ENCODE measurements around the gene MAGI1. TPM values are rescaled to one million over a fixed set of nuclear protein-coding genes. Genes with fewer than 3 reads are reported as not detected.
"Not testable (repeated sequence)": the region's sequence is repeated elsewhere in the genome, so short reads cannot be mapped to it uniquely, and the experiment has no call there.

MAGI1 gene
- total RNA-seq, 2 experiments from 2014 or later, result 0.04 TPM; not detected in 1

GRCh38 chr3:65907232-65908130 is 131.2 kb downstream of the MAGI1 start:
- ChIA-PET POLR2A (no interaction called here), CTCF (no interaction called here)
- Mint-ChIP-seq H3K36me3 (ENCODE audit: low read depth) (no peaks in the 10 kb centered on the region), H3K27ac (no peak overlapping the region), H3K4me3 (no peak overlapping the region), H3K9me3 (no peaks in the 10 kb centered on the region), H3K27me3 (no peaks in the 10 kb centered on the region), H3K4me1 (no peaks in the 10 kb centered on the region)
- no peak for DNase-seq

GRCh38 chr3:65905771-65906170 is 132.9 kb downstream of the MAGI1 start:
- Mint-ChIP-seq H3K4me1 (no peaks in the 10 kb centered on the region), H3K27ac (no peak overlapping the region), H3K4me3 (no peak overlapping the region), H3K27me3 (no peaks in the 10 kb centered on the region), H3K9me3 (no peaks in the 10 kb centered on the region), H3K36me3 (ENCODE audit: low read depth) (no peaks in the 10 kb centered on the region)
- POLR2A ChIA-PET, result no interaction called here
- CTCF ChIA-PET, result no interaction called here
- no peak for DNase-seq

GRCh38 chr3:65904016-65904415 is 134.7 kb downstream of the MAGI1 start:
- no peak for DNase-seq
- H3K27me3 Mint-ChIP-seq, result no peaks in the 10 kb centered on the region
- no peaks in the 10 kb centered on the region for H3K9me3 Mint-ChIP-seq
- ChIA-PET CTCF (no interaction called here), POLR2A (no interaction called here)
- no peaks in the 10 kb centered on the region for H3K4me1 Mint-ChIP-seq
- no peaks in the 10 kb centered on the region for H3K36me3 Mint-ChIP-seq (ENCODE audit: low read depth)
- H3K27ac Mint-ChIP-seq, result no peak overlapping the region
- H3K4me3 Mint-ChIP-seq, result no peak overlapping the region

GRCh38 chr3:65902304-65902793 is 136.4 kb downstream of the MAGI1 start:
- Mint-ChIP-seq H3K4me3 (no peak overlapping the region), H3K27me3 (no peaks in the 10 kb centered on the region), H3K9me3 (no peaks in the 10 kb centered on the region), H3K4me1 (no peaks in the 10 kb centered on the region), H3K36me3 (ENCODE audit: low read depth) (no peaks in the 10 kb centered on the region), H3K27ac (no peak overlapping the region)
- ChIA-PET POLR2A (no interaction called here), CTCF (no interaction called here)
- DNase-seq, result no peak

- Mint-ChIP-seq H3K36me3 (ENCODE audit: low read depth) (no peaks in the 10 kb centered on the region), H3K4me1 (no peaks in the 10 kb centered on the region), H3K27me3 (no peaks in the 10 kb centered on the region), H3K9me3 (no peaks in the 10 kb centered on the region), H3K4me3 (no peak overlapping the region), H3K27ac (no peak overlapping the region)
- CTCF ChIA-PET, result no interaction called here
- POLR2A ChIA-PET, result no interaction called here
- no peak for DNase-seq
Observed at GRCh38 chr3:65901226-65901625, 137.5 kb downstream of the MAGI1 start.

GRCh38 chr3:65899226-65899625 is 139.5 kb downstream of the MAGI1 start:
- Mint-ChIP-seq H3K27me3 (no peaks in the 10 kb centered on the region), H3K36me3 (ENCODE audit: low read depth) (no peaks in the 10 kb centered on the region), H3K4me1 (no peaks in the 10 kb centered on the region), H3K4me3 (no peak overlapping the region), H3K27ac (no peak overlapping the region), H3K9me3 (no peaks in the 10 kb centered on the region)
- ChIA-PET POLR2A (no interaction called here), CTCF (no interaction called here)
- DNase-seq, result no peak

- ChIA-PET POLR2A (no interaction called here), CTCF (interaction anchor here (0.7 kb wide), 1 partner anchor 326 kb away, joined by 3 read pairs; no protein-coding TSS in a partner anchor)
- H3K9me3 Mint-ChIP-seq, result no peaks in the 10 kb centered on the region
- no peaks in the 10 kb centered on the region for H3K36me3 Mint-ChIP-seq (ENCODE audit: low read depth)
- no peak for DNase-seq
- no peak overlapping the region for H3K4me3 Mint-ChIP-seq
- H3K27me3 Mint-ChIP-seq, result no peaks in the 10 kb centered on the region
- no peak overlapping the region for H3K27ac Mint-ChIP-seq
- no peaks in the 10 kb centered on the region for H3K4me1 Mint-ChIP-seq
Observed at GRCh38 chr3:65897766-65898165, 141.0 kb downstream of the MAGI1 start.

- H3K36me3 Mint-ChIP-seq (ENCODE audit: low read depth), result no peaks in the 10 kb centered on the region
- no peak overlapping the region for H3K27ac Mint-ChIP-seq
- no peaks in the 10 kb centered on the region for H3K27me3 Mint-ChIP-seq
- no peaks in the 10 kb centered on the region for H3K9me3 Mint-ChIP-seq
- no peak overlapping the region for H3K4me3 Mint-ChIP-seq
- ChIA-PET CTCF (interaction anchor here (0.6 kb wide), 1 partner anchor 45 kb away, joined by 3 read pairs; no protein-coding TSS in a partner anchor), POLR2A (interaction anchor here (0.6 kb wide), 1 partner anchor 19 kb away, joined by 4 read pairs; no protein-coding TSS in a partner anchor)
- H3K4me1 Mint-ChIP-seq, result no peaks in the 10 kb centered on the region
- no peak for DNase-seq
Observed at GRCh38 chr3:65896321-65896720, 142.4 kb downstream of the MAGI1 start.

GRCh38 chr3:65894679-65895453 is 143.9 kb downstream of the MAGI1 start:
- ChIA-PET CTCF (no interaction called here), POLR2A (no interaction called here)
- no peak overlapping the region for H3K27ac Mint-ChIP-seq
- H3K4me3 Mint-ChIP-seq, result no peak overlapping the region
- H3K9me3 Mint-ChIP-seq, result no peaks in the 10 kb centered on the region
- no peak for DNase-seq
- no peaks in the 10 kb centered on the region for H3K27me3 Mint-ChIP-seq
- H3K4me1 Mint-ChIP-seq, result no peaks in the 10 kb centered on the region
- no peaks in the 10 kb centered on the region for H3K36me3 Mint-ChIP-seq (ENCODE audit: low read depth)

GRCh38 chr3:65894126-65894525 is 144.6 kb downstream of the MAGI1 start:
- DNase-seq, result no peak
- Mint-ChIP-seq H3K27ac (no peak overlapping the region), H3K27me3 (no peaks in the 10 kb centered on the region), H3K4me1 (no peaks in the 10 kb centered on the region), H3K36me3 (ENCODE audit: low read depth) (no peaks in the 10 kb centered on the region), H3K9me3 (no peaks in the 10 kb centered on the region), H3K4me3 (no peak overlapping the region)
- ChIA-PET POLR2A (no interaction called here), CTCF (no interaction called here)

- no peak overlapping the region for H3K27ac Mint-ChIP-seq
- no peak for DNase-seq
- no peaks in the 10 kb centered on the region for H3K27me3 Mint-ChIP-seq
- ChIA-PET POLR2A (no interaction called here), CTCF (no interaction called here)
- H3K4me1 Mint-ChIP-seq, result no peaks in the 10 kb centered on the region
- H3K4me3 Mint-ChIP-seq, result no peak overlapping the region
- no peaks in the 10 kb centered on the region for H3K9me3 Mint-ChIP-seq
- no peaks in the 10 kb centered on the region for H3K36me3 Mint-ChIP-seq (ENCODE audit: low read depth)
Observed at GRCh38 chr3:65893631-65894030, 145.1 kb downstream of the MAGI1 start.

GRCh38 chr3:65891477-65891876 is 147.2 kb downstream of the MAGI1 start:
- DNase-seq; H3K4me3 Mint-ChIP-seq; H3K36me3 Mint-ChIP-seq (ENCODE audit: low read depth); CTCF ChIA-PET; H3K4me1 Mint-ChIP-seq; POLR2A ChIA-PET; H3K27me3 Mint-ChIP-seq; H3K9me3 Mint-ChIP-seq; H3K27ac Mint-ChIP-seq: not testable (repeated sequence)

- H3K9me3 Mint-ChIP-seq, result no peaks in the 10 kb centered on the region
- ChIA-PET CTCF (no interaction called here), POLR2A (no interaction called here)
- H3K4me1 Mint-ChIP-seq, result no peaks in the 10 kb centered on the region
- DNase-seq, result no peak
- H3K27ac Mint-ChIP-seq, result no peak overlapping the region
- H3K4me3 Mint-ChIP-seq, result no peak overlapping the region
- no peaks in the 10 kb centered on the region for H3K36me3 Mint-ChIP-seq (ENCODE audit: low read depth)
- no peaks in the 10 kb centered on the region for H3K27me3 Mint-ChIP-seq
Observed at GRCh38 chr3:65890328-65890727, 148.4 kb downstream of the MAGI1 start.

Data from activated CD4-positive, alpha-beta T cell treated with anti-CD3 and anti-CD28 coated beads, Interleukin-2, amount 10 ng/mL, durations not matched to agents 7 days and 5 days (primary cell).